ENCODE data around the gene GRID1.
A peak's percentile ranks its signal among the peaks of the same experiment; 100 is the strongest.

Gene GRID1

DNA sequence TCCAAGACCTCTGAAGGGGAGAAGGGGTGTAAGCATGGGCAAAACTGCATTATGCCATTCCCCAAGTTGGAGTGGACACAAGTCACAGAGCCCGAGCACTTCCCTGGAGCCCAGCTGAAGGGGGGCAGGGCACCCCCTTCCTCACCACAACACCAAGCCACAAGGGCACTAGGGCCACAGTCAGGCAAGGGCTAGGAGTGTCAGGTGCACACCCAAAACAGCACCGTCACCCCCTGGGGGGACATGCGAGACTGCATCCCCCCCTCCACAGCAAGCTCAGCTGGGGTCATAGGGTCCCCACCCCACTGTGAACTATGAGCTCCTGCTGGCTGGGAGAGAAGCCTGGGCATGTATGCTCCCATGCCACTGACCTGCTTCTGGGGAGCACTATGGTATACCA lies 143.9 kb downstream of the GRID1 start:
- DNase-seq = no peak

GRCh38 chr10:86222336-86222650 lies 144.3 kb downstream of the GRID1 start:
- DNase-seq = no peak

GRCh38 chr10:86221442-86222335 lies 144.9 kb downstream of the GRID1 start:
- no peak for DNase-seq

DNA sequence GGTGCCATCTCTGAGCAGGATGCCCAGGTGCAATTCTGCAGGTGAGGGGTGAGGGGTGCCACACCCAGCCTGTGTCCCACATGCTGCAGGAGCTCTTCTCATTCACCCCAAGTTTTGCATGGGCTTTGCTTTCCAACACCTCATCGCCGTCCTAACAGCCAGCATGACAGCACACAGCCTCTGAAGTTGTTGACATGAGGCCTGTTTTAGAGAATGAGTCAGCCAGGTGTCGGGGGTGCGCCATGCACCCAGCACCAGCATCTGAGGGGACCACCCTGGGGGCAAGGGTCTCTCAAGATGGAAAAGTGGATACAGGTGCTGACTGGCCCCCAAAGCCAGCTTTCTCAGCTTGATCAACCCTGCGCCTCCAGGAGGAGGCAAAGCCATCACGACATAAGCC lies 146.0 kb downstream of the GRID1 start:
- DNase-seq = no peak

GRCh38 chr10:86219271-86219670 lies 147.3 kb downstream of the GRID1 start:
- no peak for DNase-seq

DNA sequence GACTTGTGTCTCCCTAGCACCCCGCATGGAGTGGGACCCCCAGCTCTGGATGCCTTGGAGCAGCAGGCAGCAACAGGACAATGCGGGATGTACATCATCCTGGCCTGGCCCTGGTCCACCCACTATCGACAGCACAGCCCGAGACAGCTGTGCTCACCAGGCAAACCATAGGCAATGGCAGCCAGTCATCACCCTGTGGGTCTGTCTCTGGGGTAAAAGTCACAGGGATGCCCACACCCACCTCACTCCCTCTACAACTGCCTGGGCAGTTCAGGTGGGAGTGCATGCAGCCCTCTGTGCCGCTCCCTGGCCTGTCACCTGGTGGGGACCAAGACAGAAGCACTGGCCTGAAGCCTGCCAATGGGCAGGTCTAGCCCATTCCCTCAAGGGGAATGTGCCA lies 147.8 kb downstream of the GRID1 start:
- no peak for DNase-seq

DNA sequence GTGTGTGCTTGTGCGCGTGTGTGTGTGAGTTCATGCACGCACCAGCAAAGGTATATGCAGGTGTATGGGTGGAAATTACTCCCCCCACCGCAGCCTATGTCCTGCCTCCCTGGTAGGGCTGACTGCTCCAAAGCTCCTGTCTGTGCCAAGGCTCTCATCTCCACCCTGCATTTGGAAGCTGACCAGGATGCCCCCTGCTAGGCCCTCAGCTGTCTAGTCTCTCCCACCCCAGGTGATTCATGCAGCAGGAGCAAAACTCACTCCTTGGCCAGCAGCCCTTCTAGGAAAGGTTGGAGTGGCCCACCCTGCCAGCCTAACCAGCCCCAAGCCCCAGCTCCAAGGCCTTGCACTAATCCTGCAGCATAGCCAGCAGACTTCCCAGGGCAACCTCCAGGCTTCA lies 148.4 kb downstream of the GRID1 start:
- DNase-seq = no peak

DNA sequence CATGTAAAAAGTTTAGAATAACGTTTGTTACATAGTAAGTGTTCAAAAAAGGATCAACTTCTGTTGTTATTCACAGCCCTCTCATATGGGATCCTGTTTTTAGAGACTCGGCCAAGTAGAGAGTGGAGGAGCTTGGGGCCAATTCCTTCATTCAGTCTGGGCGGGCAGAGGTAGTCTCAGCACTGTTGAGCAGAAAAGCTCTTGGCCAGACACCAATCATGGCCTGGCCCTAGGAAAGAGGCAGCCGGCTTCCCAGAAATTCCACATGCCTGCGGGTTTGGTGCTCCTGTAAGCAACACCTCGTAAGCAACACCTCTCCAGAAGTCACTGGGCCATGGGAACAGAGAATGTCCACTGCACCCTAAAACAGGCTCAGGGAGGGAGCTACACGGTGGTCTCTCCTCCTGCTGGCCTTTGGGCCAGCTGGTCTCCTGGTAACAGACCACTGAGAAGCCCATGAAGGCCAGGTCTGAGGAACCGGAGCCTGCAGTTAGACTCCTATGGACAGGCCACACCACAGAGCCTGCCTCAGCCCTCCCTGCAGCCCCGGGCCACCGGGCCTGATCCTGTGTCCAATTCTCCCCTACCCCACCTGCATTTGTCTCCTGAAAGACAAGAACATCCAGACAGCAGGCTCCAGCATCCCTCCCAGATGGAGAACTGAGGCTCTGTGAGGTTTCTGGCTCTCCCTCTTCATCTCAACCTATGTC lies 149.1 kb downstream of the GRID1 start:
- DNase-seq = no peak

- no peak for DNase-seq
Observed at GRCh38 chr10:86216886-86217285, 149.7 kb downstream of the GRID1 start.

DNA sequence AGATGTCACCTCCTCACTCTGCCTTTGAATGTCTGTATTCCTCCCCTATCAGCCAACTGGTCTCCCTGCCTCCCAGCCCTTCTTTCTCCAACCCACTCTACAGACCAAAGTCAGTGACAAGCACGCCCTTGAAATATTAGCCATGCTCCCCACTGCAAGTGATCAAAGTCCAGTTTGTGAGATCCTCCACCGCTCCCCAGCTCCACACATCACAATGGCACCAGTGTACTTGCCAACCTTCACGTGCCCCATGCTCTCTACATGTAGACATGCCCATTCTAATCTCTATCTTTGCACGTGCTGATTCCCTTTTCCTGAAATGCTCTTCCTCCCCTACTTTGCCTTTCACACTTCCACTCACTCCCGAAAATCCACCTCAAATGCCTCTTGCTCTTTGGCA lies 150.9 kb downstream of the GRID1 start:
- DNase-seq = no peak

GRCh38 chr10:86215046-86215445 lies 151.5 kb downstream of the GRID1 start:
- no peak for DNase-seq

DNA sequence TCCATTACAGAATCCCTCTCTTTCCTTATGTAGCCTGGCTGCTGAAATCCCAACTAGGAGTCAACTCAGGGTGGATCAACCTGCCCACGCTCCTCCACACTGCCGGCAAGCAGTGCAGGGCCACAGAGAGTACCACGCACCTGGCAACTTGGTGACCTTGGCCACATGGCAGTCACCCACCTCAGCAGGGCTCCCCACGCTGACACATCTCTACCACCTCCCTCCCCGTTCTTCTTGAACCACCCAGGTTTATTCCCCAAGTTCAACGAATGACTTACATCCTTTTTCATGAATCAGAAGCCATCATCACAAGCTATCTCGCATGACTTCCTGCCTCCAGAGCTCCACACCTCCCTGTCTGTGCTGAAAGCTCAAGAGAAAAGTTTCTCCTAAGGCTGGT lies 153.4 kb downstream of the GRID1 start:
- DNase-seq = no peak

DNA sequence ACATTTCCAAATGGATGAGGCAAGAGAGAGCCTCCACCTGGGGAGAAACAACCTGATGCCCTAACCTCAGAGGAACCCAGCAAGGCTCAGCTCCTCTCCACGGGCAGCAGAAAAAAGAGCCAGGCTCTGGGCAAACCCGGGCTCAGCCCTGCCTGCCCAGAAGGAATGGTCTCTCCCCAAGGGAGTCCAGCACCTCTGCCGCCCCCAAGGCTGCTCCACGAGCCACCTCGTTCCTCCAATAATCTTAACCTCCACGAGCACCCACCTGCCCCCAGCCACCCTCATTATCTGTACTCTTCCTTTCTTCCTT lies 154.2 kb downstream of the GRID1 start:
- no peak for DNase-seq

GRCh38 chr10:86211691-86212390 lies 154.8 kb downstream of the GRID1 start:
- DNase-seq = no peak

GRCh38 chr10:86210416-86210815 lies 156.2 kb downstream of the GRID1 start:
- DNase-seq = no peak

- DNase-seq = no peak
Observed at GRCh38 chr10:86209726-86210125, 156.9 kb downstream of the GRID1 start.

GRCh38 chr10:86207226-86207625 lies 159.4 kb downstream of the GRID1 start:
- DNase-seq = no peak

- no peak for DNase-seq
Observed at GRCh38 chr10:86206240-86206579, 160.4 kb downstream of the GRID1 start.

DNA sequence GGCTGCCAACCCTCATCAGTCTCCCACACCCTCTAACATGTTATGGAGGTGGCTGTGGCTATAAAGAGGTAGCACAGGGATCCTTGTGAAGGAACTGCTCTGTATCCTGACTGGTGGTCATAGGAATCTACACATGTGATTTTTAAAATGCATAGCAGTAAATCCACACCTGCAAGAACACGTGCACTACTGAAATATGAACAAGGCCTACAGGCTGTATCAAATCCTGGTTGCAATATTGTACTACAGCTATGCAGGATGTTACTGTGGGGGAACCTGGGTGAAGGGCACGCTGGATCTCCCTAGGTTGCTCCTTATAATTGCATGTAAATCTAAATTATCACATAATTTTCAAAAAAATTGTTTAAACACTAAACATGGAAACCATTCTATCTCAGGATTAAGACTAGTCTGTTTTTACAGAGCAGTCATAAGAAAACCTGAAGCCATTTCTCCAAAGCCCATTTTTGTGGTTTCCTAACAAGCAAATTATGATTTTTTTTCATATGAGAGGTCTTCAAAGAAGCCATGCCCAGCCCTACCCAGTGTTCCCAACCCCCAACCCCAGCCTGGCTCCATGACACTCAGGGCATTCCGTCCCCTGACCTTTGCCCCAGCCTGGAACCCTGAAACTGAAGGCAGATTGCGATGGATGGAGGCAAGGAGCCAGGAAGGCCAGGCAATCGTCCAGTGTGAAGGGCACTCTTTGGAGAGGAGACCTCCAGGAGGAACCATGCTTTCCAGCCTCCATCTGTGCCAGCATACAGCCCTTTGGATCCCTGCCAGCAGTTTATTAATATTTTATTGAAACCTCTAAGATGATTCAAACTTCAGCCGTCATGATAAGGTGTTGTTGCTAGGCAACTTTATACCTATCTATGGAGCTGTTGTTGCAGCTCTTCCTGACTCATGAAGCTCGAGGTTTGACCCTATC lies 161.0 kb downstream of the GRID1 start:
- DNase-seq = no peak

- DNase-seq = no peak
Observed at GRCh38 chr10:86204421-86205305, 161.9 kb downstream of the GRID1 start.

DNA sequence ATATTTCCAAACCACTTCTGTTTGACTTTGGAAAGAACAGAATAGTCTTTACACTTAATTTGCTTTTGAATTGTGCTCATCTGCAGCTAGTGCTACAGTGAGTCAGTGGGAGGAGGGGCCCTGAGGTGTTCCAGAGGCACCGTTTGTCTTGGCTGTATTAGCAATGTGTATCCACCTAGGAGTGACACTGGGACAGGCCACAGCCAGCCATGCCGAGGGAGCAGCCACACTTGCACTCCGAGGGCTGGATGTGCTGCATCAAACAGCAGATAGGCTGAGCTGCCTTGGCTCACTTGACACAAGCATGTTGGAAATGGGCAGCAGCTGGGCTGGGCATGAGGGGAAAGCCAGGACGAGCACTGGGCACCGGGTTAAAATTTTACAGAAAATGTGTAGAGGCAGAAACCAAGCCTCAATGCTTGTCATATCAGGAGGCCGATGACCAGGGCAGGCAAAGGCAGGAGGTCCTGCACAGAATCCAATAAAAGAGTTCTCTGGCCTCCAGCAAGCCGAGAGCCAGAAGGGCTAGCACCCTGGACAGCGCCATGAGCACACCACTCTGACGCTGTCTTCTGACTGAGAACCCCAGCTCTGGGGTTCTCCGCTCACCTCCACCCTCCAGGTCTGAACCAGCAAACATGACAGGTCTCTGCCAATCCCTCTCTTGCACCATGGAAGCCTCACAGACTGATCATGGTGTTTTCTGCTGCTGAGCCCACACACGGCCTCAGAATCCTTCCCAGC lies 163.3 kb downstream of the GRID1 start:
- DNase-seq = peak; percentile 3
